ENCODE data around the gene PIGH.
"Not testable (repeated sequence)": the region's sequence is repeated elsewhere in the genome, so short reads cannot be mapped to it uniquely, and the experiment has no call there.

The PIGH gene

GRCh38 chr14:67609642-67610310 lies 9.7 kb upstream of the PIGH start:
- no peak overlapping the region for H3K27ac ChIP-seq (ENCODE audit: low read depth, low read length)

DNA sequence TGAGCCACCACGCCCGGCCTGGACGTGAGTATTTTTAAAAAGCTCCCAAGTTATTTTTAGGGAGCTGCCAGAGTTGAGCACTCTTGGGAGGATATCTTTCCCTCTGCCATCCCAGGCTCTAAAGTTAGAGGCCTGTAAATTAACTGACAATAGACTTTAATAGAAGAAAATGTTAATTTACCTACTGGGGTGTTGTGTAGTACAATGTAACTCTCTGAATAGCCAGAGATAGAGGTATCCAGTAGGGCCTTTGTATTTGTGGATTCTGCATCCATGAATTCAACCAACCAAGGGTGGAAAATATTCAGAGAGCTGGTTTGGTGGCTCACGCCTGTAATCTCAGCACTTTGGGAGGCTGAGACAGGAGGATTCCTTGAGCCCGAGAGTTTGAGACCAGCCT lies 7.6 kb upstream of the PIGH start:
- no peaks in the 10 kb centered on the region for H3K36me3 ChIP-seq (ENCODE audit: control insufficient read depth, insufficient read depth, low read length)
- no peaks in the 10 kb centered on the region for H3K9me3 ChIP-seq (ENCODE audit: control insufficient read depth, insufficient read depth, low read length)
- H3K4me3 ChIP-seq (ENCODE audit: low read depth, low read length): no peak overlapping the region
- no peak overlapping the region for H3K9ac ChIP-seq (ENCODE audit: low read depth, low read length)
- peaks cover 12% of the 10 kb centered on the region; the same call in 1 of the 2 replicates for H3K4me1 ChIP-seq (ENCODE audit: control insufficient read depth, insufficient read depth, low read length)
- H3K27ac ChIP-seq (ENCODE audit: low read depth, low read length): no peak overlapping the region
- H3K27me3 ChIP-seq (ENCODE audit: control insufficient read depth, insufficient read depth, low read length): peaks cover 98% of the 10 kb centered on the region

More at GRCh38 chr14:67609642-67610310, 9.7 kb upstream of the PIGH start:
- Histone ChIP-seq H3K9ac (ENCODE audit: low read depth, low read length) (no peak overlapping the region), H3K4me3 (ENCODE audit: low read depth, low read length) (no peak overlapping the region), H3K36me3 (ENCODE audit: control insufficient read depth, insufficient read depth, low read length) (no peaks in the 10 kb centered on the region), H3K4me1 (ENCODE audit: control insufficient read depth, insufficient read depth, low read length) (peaks cover 12% of the 10 kb centered on the region; the same call in 1 of the 2 replicates), H3K9me3 (ENCODE audit: control insufficient read depth, insufficient read depth, low read length) (no peaks in the 10 kb centered on the region), H3K27me3 (ENCODE audit: control insufficient read depth, insufficient read depth, low read length) (peaks cover 94% of the 10 kb centered on the region)

GRCh38 chr14:67602995-67603545 lies 3.0 kb upstream of the PIGH start:
- no peaks in the 10 kb centered on the region for H3K9me3 ChIP-seq (ENCODE audit: control insufficient read depth, insufficient read depth, low read length)
- no peak overlapping the region for H3K9ac ChIP-seq (ENCODE audit: low read depth, low read length)
- no peak overlapping the region for H3K4me3 ChIP-seq (ENCODE audit: low read depth, low read length)
- no peak overlapping the region for H3K27ac ChIP-seq (ENCODE audit: low read depth, low read length)
- H3K4me1 ChIP-seq (ENCODE audit: control insufficient read depth, insufficient read depth, low read length): peaks cover 6% of the 10 kb centered on the region; the same call in 1 of the 2 replicates
- no peaks in the 10 kb centered on the region for H3K36me3 ChIP-seq (ENCODE audit: control insufficient read depth, insufficient read depth, low read length)
- peaks cover 74% of the 10 kb centered on the region for H3K27me3 ChIP-seq (ENCODE audit: control insufficient read depth, insufficient read depth, low read length)

DNA sequence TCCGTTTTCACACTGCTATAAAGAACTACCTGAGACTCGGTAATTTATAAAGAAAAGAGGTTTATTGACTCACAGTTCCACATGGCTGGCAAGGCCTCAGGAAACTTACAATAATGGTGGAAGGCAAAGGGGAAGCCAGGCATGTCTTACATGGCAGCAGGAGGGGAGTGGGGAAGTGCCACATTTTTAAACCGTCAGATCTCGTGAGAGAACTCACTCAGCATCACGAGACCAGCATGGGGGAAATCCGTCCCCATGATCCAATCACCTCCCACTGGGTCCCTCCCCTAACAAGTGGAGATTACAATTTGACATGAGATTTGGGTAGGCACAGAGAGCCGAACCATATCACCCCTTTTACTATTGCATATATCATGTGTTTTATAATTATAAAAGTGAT lies 2.0 kb upstream of the PIGH start:
- H3K27ac ChIP-seq (ENCODE audit: low read depth, low read length): no peak overlapping the region
- no peak overlapping the region for H3K4me3 ChIP-seq (ENCODE audit: low read depth, low read length)
- H3K36me3 ChIP-seq (ENCODE audit: control insufficient read depth, insufficient read depth, low read length): no peaks in the 10 kb centered on the region
- H3K27me3 ChIP-seq (ENCODE audit: control insufficient read depth, insufficient read depth, low read length): peaks cover 64% of the 10 kb centered on the region
- H3K9ac ChIP-seq (ENCODE audit: low read depth, low read length): no peak overlapping the region
- peaks cover 6% of the 10 kb centered on the region; the same call in 1 of the 2 replicates for H3K4me1 ChIP-seq (ENCODE audit: control insufficient read depth, insufficient read depth, low read length)
- H3K9me3 ChIP-seq (ENCODE audit: control insufficient read depth, insufficient read depth, low read length): no peaks in the 10 kb centered on the region

DNA sequence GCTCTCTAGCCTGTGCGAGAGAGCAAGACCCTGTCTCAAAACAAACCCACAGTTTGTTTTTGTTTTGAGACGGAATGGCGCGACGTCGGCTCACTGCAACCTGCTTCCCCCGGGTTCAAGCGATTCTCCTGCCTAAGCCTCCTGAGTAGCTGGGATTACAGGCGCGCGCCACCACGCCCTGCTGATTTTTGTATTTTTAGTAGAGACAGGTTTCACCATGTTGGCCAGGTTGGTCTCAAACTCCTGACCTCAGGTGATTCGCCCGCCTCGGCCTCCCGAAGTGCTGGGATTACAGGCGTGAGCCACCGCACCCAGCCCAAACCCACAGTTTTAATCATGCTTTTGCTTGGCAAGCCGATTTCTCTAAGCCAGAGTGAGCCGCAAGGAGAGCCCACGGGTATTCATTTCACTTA lies 500 bp upstream of the PIGH start:
- H3K27me3 ChIP-seq (ENCODE audit: control insufficient read depth, insufficient read depth, low read length): peaks cover 49% of the 10 kb centered on the region
- not testable (repeated sequence) for H3K4me1 ChIP-seq (ENCODE audit: control insufficient read depth, insufficient read depth, low read length); H3K9ac ChIP-seq (ENCODE audit: low read depth, low read length); H3K36me3 ChIP-seq (ENCODE audit: control insufficient read depth, insufficient read depth, low read length); H3K9me3 ChIP-seq (ENCODE audit: control insufficient read depth, insufficient read depth, low read length)
- peak overlapping the region; percentile 72 for H3K27ac ChIP-seq (ENCODE audit: low read depth, low read length)
- peak overlapping the region; percentile 79 for H3K4me3 ChIP-seq (ENCODE audit: low read depth, low read length)

GRCh38 chr14:67595392-67595791 lies 4.7 kb downstream of the PIGH start:
- Histone ChIP-seq H3K27ac (ENCODE audit: low read depth, low read length) (no peak overlapping the region), H3K4me1 (ENCODE audit: control insufficient read depth, insufficient read depth, low read length) (peaks cover 6% of the 10 kb centered on the region; the same call in 1 of the 2 replicates), H3K4me3 (ENCODE audit: low read depth, low read length) (no peak overlapping the region), H3K9me3 (ENCODE audit: control insufficient read depth, insufficient read depth, low read length) (no peaks in the 10 kb centered on the region), H3K36me3 (ENCODE audit: control insufficient read depth, insufficient read depth, low read length) (no peaks in the 10 kb centered on the region), H3K9ac (ENCODE audit: low read depth, low read length) (no peak overlapping the region), H3K27me3 (ENCODE audit: control insufficient read depth, insufficient read depth, low read length) (peaks cover 12% of the 10 kb centered on the region)

DNA sequence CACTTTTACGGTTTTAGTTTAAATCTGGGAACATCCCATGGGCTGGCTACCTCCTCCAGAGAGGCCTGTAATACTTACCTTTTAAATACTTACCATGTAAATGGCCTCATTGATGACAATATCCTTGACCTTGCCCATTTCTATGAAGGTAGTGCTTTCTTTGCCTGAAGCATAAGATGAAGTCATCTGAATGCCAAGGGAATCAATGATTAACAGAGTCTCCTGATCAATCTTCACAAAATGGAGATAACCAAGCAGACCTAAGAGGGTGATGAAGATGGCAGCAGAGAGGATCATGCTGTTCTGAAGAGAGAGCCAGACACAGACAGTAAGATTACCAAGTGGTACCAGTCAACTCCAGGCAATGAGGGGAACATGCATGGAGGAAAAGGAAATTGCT lies 6.4 kb downstream of the PIGH start:
- H3K9ac ChIP-seq (ENCODE audit: low read depth, low read length); H3K4me3 ChIP-seq (ENCODE audit: low read depth, low read length); H3K27ac ChIP-seq (ENCODE audit: low read depth, low read length); H3K27me3 ChIP-seq (ENCODE audit: control insufficient read depth, insufficient read depth, low read length); H3K9me3 ChIP-seq (ENCODE audit: control insufficient read depth, insufficient read depth, low read length); H3K4me1 ChIP-seq (ENCODE audit: control insufficient read depth, insufficient read depth, low read length): not testable (repeated sequence)
- peaks cover 10% of the 10 kb centered on the region for H3K36me3 ChIP-seq (ENCODE audit: control insufficient read depth, insufficient read depth, low read length)

GRCh38 chr14:67589204-67589770 lies 10.8 kb downstream of the PIGH start:
- H3K36me3 ChIP-seq (ENCODE audit: control insufficient read depth, insufficient read depth, low read length): peaks cover 44% of the 10 kb centered on the region
- no peaks in the 10 kb centered on the region for H3K4me1 ChIP-seq (ENCODE audit: control insufficient read depth, insufficient read depth, low read length)
- H3K27me3 ChIP-seq (ENCODE audit: control insufficient read depth, insufficient read depth, low read length): no peaks in the 10 kb centered on the region
- no peak overlapping the region for H3K27ac ChIP-seq (ENCODE audit: low read depth, low read length)
- H3K4me3 ChIP-seq (ENCODE audit: low read depth, low read length): no peak overlapping the region
- no peaks in the 10 kb centered on the region for H3K9me3 ChIP-seq (ENCODE audit: control insufficient read depth, insufficient read depth, low read length)
- H3K9ac ChIP-seq (ENCODE audit: low read depth, low read length): no peak overlapping the region

- Histone ChIP-seq H3K9me3 (ENCODE audit: control insufficient read depth, insufficient read depth, low read length) (no peaks in the 10 kb centered on the region), H3K27me3 (ENCODE audit: control insufficient read depth, insufficient read depth, low read length) (no peaks in the 10 kb centered on the region), H3K27ac (ENCODE audit: low read depth, low read length) (no peak overlapping the region), H3K4me3 (ENCODE audit: low read depth, low read length) (no peak overlapping the region), H3K9ac (ENCODE audit: low read depth, low read length) (no peak overlapping the region), H3K36me3 (ENCODE audit: control insufficient read depth, insufficient read depth, low read length) (peaks cover 52% of the 10 kb centered on the region), H3K4me1 (ENCODE audit: control insufficient read depth, insufficient read depth, low read length) (no peaks in the 10 kb centered on the region)
These were observed 13.7 kb downstream of the PIGH start for GRCh38 chr14:67586369-67586768.

DNA sequence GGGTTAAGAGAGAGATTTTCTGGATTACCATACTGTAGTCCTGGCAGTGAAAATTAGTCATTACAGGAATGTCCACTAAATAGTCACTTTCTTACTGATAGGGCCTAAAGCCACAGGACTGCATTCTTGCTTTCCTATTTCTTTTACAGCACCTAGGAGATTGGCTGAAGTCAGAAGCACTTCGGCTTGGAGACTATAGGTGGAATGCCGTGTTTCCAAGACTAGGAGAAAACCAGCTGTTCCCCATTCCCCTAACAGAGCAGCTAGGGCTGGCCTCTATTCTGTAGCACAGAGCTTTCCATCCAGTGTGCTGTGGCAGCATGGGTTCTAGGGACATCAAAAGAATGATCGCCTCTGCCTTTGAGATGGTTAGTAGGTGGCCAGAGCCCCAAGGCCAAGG lies 15.1 kb downstream of the PIGH start:
- Histone ChIP-seq H3K36me3 (ENCODE audit: control insufficient read depth, insufficient read depth, low read length) (peaks cover 63% of the 10 kb centered on the region), H3K4me1 (ENCODE audit: control insufficient read depth, insufficient read depth, low read length) (no peaks in the 10 kb centered on the region), H3K4me3 (ENCODE audit: low read depth, low read length) (no peak overlapping the region), H3K9me3 (ENCODE audit: control insufficient read depth, insufficient read depth, low read length) (no peaks in the 10 kb centered on the region), H3K27me3 (ENCODE audit: control insufficient read depth, insufficient read depth, low read length) (no peaks in the 10 kb centered on the region), H3K9ac (ENCODE audit: low read depth, low read length) (no peak overlapping the region), H3K27ac (ENCODE audit: low read depth, low read length) (no peak overlapping the region)
